Astrocyte (in vitro differentiated cells and primary cell): ENCODE measurements around the gene ROBO2.

Source experiments
- CTCF ChIP-seq: IDR thresholded peaks from 2 replicates; pipeline ENCODE4 v1.5.1; 2011; ENCODE audit warnings: low read depth, mild to moderate bottlenecking, inconsistent platforms, low read length, moderate library complexity; ENCODE audit not compliant: insufficient read depth
- EZH2 ChIP-seq: IDR thresholded peaks from 2 replicates; pipeline ENCODE4 v1.6.1; 2012; ENCODE audit warnings: mild to moderate bottlenecking, low read length, inconsistent platforms; ENCODE audit not compliant: insufficient read depth

- no peak for TF ChIP-seq CTCF
- TF ChIP-seq EZH2 = no peak
These were observed 653.2 kb downstream of the ROBO2 start for GRCh38 chr3:77693147-77693546.
